HAP-1 (cell line): ENCODE data around the gene FRAS1.

Experiments used
- DNase-seq, 2 experiments: peaks; one replicate each; pipeline ENCODE4 v3.0.0-alpha.2; 2016 to 2020; ENCODE audit warnings: low spot score in 2 of 2
- H3K27me3 ChIP-seq: fragments of 250-450 bp; sonication (Bioruptor Pico); 2 replicates; pipeline ENCODE4 v1.5.1; 2020; ENCODE audit warnings: low read depth, mild to moderate bottlenecking, moderate library complexity
- H3K36me3 ChIP-seq: fragments of 250-450 bp; sonication (Bioruptor Pico); replicated peaks from 2 replicates; pipeline ENCODE4 v1.5.1; 2020; ENCODE audit warnings: mild to moderate bottlenecking
- H3K4me1 ChIP-seq: fragments of 250-450 bp; sonication (Bioruptor Pico); 2 replicates; pipeline ENCODE4 v1.5.1; 2020; ENCODE audit warnings: mild to moderate bottlenecking
- H3K4me3 ChIP-seq: fragments of 250-450 bp; sonication (Bioruptor Pico); 2 replicates; pipeline ENCODE4 v1.5.1; 2020; ENCODE audit warnings: mild to moderate bottlenecking, moderate library complexity
- H3K9me3 ChIP-seq: fragments of 250-450 bp; sonication (Bioruptor Pico); 2 replicates; pipeline ENCODE4 v1.5.1; 2020; ENCODE audit warnings: mild to moderate bottlenecking, moderate library complexity
- in situ Hi-C: fragments of 300-500 bp; cut with MboI; formaldehyde crosslinking; loops from 3 replicates; pipeline ENCODE4 v1.14.3; 2020; ENCODE audit warnings: low sequenced_read_pairs, inconsistent platforms, mixed read lengths

The FRAS1 gene

DNA sequence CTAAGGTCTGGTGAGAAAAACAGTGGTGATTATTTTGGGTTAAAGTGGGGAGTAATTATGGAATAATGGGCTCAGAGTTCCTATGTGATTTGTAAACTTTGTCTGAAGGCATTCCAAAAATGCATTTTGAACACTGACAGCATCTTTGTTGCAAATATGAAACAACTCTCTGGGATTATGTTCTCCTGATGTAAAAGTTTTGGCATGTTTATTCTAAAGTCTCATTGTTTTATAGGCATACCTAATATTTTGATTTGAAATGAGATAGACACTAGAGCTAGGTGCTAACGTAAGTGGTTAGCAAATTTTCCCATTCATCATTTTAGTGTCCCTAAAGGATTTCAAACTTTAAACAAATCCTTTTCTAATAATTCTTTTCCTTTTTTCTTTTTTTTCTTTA, 353.6 kb downstream of the FRAS1 start:
- in situ Hi-C loops, result no loop called here
- no peaks in the 10 kb centered on the region; the same call in 1 of the 2 replicates for H3K36me3 ChIP-seq

DNA sequence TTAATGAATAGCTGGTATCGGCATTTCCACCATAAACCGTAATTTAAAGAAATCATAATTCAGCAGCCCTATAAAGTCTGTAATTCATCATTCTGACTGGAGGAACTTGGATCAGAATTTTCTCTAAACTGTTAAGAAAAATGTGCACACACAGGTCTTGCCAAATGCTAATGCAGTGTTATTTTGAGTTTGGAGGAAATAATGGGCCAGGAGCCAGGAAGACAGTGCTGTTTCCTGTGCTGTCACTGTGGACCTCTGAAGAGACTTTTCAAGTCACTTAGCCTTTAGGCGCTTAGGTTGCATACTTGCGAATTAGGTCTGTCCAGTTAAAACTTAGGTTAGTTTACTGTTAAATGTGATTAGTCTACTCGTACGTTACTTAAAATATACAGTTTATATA, 357.0 kb downstream of the FRAS1 start:
- Histone ChIP-seq H3K4me1 (peaks cover 14% of the 10 kb centered on the region), H3K4me3 (no peak overlapping the region), H3K9me3 (no peaks in the 10 kb centered on the region), H3K27me3 (no peaks in the 10 kb centered on the region), H3K36me3 (no peaks in the 10 kb centered on the region; the same call in 1 of the 2 replicates)
- in situ Hi-C loops, result no loop called here
- no peak for DNase-seq

More for the DNA sequence above, 353.6 kb downstream of the FRAS1 start:
- Histone ChIP-seq H3K9me3 (no peaks in the 10 kb centered on the region), H3K4me1 (peaks cover 3% of the 10 kb centered on the region; the same call in 1 of the 2 replicates), H3K4me3 (no peak overlapping the region), H3K27me3 (no peaks in the 10 kb centered on the region)
- no peak for DNase-seq

GRCh38 chr4:78417603-78418002, 360.5 kb downstream of the FRAS1 start:
- peak; percentile 27 to 69 for DNase-seq
- in situ Hi-C loops, result no loop called here
- Histone ChIP-seq H3K4me3 (no peak overlapping the region), H3K4me1 (peaks cover 12% of the 10 kb centered on the region), H3K9me3 (no peaks in the 10 kb centered on the region), H3K36me3 (no peaks in the 10 kb centered on the region; the same call in 1 of the 2 replicates), H3K27me3 (no peaks in the 10 kb centered on the region)

DNA sequence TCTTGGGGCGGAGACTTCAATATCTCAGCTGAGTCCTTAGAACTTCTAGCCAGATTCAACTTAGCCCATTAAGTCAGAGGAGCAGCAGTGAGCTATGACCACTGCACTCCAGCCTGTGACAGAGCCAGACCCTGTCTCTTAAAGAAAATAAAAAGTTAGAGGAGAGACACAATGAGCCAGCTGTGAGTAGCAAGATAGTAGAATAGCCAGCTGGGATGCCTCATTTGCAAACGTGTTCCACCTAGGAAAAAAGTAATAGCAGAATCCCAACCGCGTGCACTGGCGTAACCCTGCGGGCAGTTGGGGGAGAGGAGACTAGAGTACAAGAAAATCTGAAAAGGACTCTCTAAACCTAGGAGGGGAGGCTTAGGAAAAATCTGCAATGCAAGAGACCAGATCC, 361.3 kb downstream of the FRAS1 start:
- Histone ChIP-seq H3K4me3 (no peak overlapping the region), H3K4me1 (peaks cover 12% of the 10 kb centered on the region), H3K27me3 (no peaks in the 10 kb centered on the region), H3K9me3 (no peaks in the 10 kb centered on the region), H3K36me3 (no peaks in the 10 kb centered on the region; the same call in 1 of the 2 replicates)
- DNase-seq, result no peak
- in situ Hi-C loops, result no loop called here

GRCh38 chr4:78423790-78424189, 366.7 kb downstream of the FRAS1 start:
- Histone ChIP-seq H3K9me3 (no peaks in the 10 kb centered on the region), H3K4me3 (no peak overlapping the region), H3K36me3 (no peaks in the 10 kb centered on the region), H3K27me3 (no peaks in the 10 kb centered on the region), H3K4me1 (no peaks in the 10 kb centered on the region)
- no peak for DNase-seq
- in situ Hi-C loops, result no loop called here

DNA sequence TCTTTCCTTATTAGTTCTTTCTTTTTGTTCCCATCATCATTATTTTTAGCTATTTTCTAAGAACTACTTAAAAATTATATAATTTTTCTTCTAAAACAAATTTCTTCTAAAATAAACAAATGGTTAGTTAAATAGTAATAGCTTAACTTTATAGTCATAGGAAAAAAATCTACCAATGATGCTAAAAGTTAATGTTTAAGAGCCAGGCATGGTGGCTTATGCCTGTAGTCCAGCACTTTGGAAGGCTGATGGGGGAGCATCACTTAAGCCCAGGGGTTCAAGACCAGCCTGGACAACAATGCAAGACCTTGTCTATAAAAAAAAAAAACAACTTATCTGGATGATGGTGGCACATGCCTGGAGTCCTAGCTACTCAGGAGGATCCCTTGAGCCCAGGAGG, 367.3 kb downstream of the FRAS1 start:
- Histone ChIP-seq H3K9me3 (no peaks in the 10 kb centered on the region), H3K36me3 (no peaks in the 10 kb centered on the region), H3K4me1 (no peaks in the 10 kb centered on the region), H3K27me3 (no peaks in the 10 kb centered on the region), H3K4me3 (no peak overlapping the region)
- no peak for DNase-seq
- in situ Hi-C loops, result no loop called here

DNA sequence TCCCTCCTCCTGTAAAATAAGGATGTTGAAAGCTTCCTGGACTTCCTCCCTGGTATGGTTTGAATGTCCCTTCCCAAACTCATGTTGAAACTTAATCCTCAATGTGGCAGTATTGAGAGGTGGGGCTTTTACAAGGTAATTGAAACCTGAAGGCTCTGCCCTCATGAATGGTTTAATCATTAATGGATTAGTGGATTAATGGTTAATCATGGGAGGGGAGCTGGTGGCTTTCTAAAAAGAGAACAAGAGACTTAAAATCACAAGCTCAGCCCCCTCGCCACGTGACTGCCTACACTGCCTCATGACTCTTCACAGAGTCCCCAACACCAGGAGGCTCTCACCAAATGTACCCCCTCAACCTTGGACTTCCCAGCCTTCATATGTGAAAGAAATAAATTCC, 369.8 kb downstream of the FRAS1 start:
- H3K36me3 ChIP-seq, result no peaks in the 10 kb centered on the region
- H3K4me3 ChIP-seq, result no peak overlapping the region
- H3K9me3 ChIP-seq, result no peaks in the 10 kb centered on the region
- no peaks in the 10 kb centered on the region for H3K4me1 ChIP-seq
- in situ Hi-C loops, result no loop called here
- no peaks in the 10 kb centered on the region for H3K27me3 ChIP-seq
- no peak for DNase-seq

GRCh38 chr4:78428996-78429395, 371.9 kb downstream of the FRAS1 start:
- DNase-seq, result no peak
- Histone ChIP-seq H3K4me3 (no peak overlapping the region), H3K27me3 (no peaks in the 10 kb centered on the region), H3K4me1 (no peaks in the 10 kb centered on the region), H3K36me3 (no peaks in the 10 kb centered on the region), H3K9me3 (no peaks in the 10 kb centered on the region)
- in situ Hi-C loops, result no loop called here

- Histone ChIP-seq H3K4me1 (no peaks in the 10 kb centered on the region), H3K4me3 (no peak overlapping the region), H3K27me3 (no peaks in the 10 kb centered on the region), H3K36me3 (no peaks in the 10 kb centered on the region), H3K9me3 (no peaks in the 10 kb centered on the region)
- in situ Hi-C loops, result no loop called here
- DNase-seq, result peak in 1 of 2 experiments; percentile 8
Observed at GRCh38 chr4:78432896-78433295, 375.8 kb downstream of the FRAS1 start.

DNA sequence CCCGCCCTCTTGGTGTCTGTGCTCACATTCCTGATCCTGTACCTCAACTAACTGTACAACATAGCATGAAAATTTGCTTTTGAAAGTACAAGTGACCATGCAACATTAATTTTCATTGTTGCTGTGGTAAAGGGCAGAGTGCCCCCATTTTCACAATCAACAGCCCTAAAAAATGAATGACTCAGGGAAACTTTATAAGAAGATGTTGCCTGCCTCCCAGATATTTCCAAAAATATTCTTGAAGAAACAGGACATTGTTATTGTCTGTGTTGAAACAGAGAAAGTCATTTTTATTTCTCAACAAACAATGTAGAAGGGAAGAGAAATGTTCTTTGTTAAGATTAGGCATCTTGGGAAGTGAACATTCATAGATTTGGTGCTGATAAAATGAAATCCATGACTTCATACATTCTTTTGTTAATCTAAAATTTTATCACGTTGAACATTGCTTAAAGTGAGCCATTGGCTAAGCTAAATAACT, 380.5 kb downstream of the FRAS1 start:
- no peak for DNase-seq
- no peaks in the 10 kb centered on the region for H3K36me3 ChIP-seq
- H3K27me3 ChIP-seq, result no peaks in the 10 kb centered on the region
- in situ Hi-C loops, result no loop called here
- H3K4me1 ChIP-seq, result no peaks in the 10 kb centered on the region
- no peaks in the 10 kb centered on the region for H3K9me3 ChIP-seq
- no peak overlapping the region for H3K4me3 ChIP-seq

DNA sequence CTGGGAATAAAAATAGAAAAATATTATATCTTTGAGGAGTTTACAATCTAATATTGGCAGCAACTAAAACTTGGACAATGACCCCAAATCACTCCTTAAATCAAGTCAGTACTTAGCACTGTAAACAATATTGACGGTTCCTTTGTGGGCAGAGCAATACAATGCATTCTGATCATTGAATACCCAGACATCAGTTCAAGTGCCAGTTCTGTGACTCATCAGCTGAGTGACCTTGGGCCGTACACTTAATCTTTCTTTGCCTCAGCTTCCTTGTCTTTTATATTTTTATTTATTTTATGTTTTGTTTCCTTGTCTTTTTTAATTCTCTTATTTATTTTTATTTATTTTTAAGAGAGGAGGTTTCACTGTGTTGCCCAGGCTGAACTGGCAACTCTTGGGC, 382.2 kb downstream of the FRAS1 start:
- H3K27me3 ChIP-seq, result no peaks in the 10 kb centered on the region
- no peaks in the 10 kb centered on the region for H3K36me3 ChIP-seq
- in situ Hi-C loops, result no loop called here
- no peak for DNase-seq
- H3K4me1 ChIP-seq, result no peaks in the 10 kb centered on the region
- H3K4me3 ChIP-seq, result no peak overlapping the region
- H3K9me3 ChIP-seq, result no peaks in the 10 kb centered on the region

- DNase-seq, result no peak
- no peak overlapping the region for H3K4me3 ChIP-seq
- in situ Hi-C loops, result no loop called here
- H3K27me3 ChIP-seq, result no peaks in the 10 kb centered on the region
- no peaks in the 10 kb centered on the region for H3K4me1 ChIP-seq
- H3K9me3 ChIP-seq, result no peaks in the 10 kb centered on the region
- no peaks in the 10 kb centered on the region for H3K36me3 ChIP-seq
Observed at GRCh38 chr4:78441756-78442155, 384.6 kb downstream of the FRAS1 start.

DNA sequence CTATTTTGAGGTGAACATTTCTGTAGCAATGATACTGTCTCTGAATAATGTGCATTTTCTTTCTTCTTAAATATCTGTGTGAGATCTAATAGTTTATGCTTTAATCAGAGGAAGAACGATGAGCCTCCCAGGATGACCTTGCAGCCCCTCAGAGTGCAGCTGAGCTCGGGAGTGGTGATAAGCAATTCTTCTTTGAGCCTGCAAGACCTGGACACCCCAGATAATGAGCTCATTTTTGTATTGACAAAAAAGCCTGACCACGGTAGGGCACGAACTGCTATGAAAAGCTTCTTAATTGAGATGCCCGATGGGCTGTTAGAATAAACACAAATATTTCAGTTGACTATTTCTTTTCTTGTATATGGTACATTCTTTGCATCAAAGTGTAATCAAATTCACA, 389.5 kb downstream of the FRAS1 start:
- Histone ChIP-seq H3K4me1 (no peaks in the 10 kb centered on the region), H3K36me3 (no peaks in the 10 kb centered on the region), H3K9me3 (no peaks in the 10 kb centered on the region), H3K27me3 (no peaks in the 10 kb centered on the region), H3K4me3 (no peak overlapping the region)
- in situ Hi-C loops, result no loop called here
- no peak for DNase-seq

DNA sequence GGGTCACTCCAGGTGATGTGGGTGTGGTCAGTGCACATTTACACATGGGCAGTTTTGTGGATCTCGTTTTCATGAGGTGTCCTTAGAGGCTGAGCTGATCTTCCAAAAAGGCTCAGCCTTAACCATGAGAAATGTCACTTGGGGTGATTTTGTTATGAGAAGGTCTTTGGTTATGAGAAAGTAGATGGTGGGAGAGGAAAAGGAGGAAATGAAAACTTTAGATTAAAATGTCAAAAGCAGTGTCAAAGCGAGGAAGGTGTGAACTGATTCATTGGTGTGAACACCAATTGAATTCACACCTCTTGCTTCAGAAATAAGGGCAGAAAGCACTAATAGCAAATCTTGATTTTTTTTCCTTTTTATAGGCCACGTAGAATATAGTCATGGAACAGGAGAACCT, 394.3 kb downstream of the FRAS1 start:
- no peak for DNase-seq
- Histone ChIP-seq H3K36me3 (no peaks in the 10 kb centered on the region), H3K27me3 (no peaks in the 10 kb centered on the region), H3K9me3 (no peaks in the 10 kb centered on the region), H3K4me1 (no peaks in the 10 kb centered on the region), H3K4me3 (no peak overlapping the region)
- in situ Hi-C loops, result no loop called here

GRCh38 chr4:78454016-78454415, 396.9 kb downstream of the FRAS1 start:
- Histone ChIP-seq H3K27me3 (no peaks in the 10 kb centered on the region), H3K4me3 (no peak overlapping the region), H3K4me1 (no peaks in the 10 kb centered on the region), H3K9me3 (no peaks in the 10 kb centered on the region), H3K36me3 (no peaks in the 10 kb centered on the region)
- DNase-seq, result no peak
- in situ Hi-C loops, result no loop called here
